ENCODE results near the gene PDZRN3.
"Not testable (repeated sequence)": the region's sequence is repeated elsewhere in the genome, so short reads cannot be mapped to it uniquely, and the experiment has no call there.

The PDZRN3 gene

GRCh38 chr3:73586628-73587027 lies 38.1 kb downstream of the PDZRN3 start:
- no peak for DNase-seq (ENCODE audit: low spot score)

GRCh38 chr3:73586190-73586589 lies 38.6 kb downstream of the PDZRN3 start:
- no peak for DNase-seq (ENCODE audit: low spot score)

DNA sequence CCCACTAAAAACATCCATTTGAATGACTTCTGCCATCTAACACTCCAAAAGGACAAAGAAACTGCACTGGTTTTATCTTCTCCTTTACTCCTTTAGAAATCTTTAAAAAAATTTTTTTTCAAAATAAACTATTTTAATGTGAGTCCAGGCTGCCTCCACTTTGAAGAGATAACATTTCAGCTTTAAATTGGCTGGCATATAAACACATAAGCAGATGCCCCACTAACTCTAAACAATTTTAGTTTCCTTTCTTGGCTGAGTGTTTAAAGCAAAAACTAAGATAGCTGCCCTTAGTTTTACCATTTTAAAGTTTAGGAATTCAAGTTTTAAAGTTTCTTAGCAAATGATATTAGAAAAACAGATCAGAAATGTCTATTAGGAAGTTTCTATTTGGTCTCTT lies 39.9 kb downstream of the PDZRN3 start:
- no peak for DNase-seq (ENCODE audit: low spot score)

DNA sequence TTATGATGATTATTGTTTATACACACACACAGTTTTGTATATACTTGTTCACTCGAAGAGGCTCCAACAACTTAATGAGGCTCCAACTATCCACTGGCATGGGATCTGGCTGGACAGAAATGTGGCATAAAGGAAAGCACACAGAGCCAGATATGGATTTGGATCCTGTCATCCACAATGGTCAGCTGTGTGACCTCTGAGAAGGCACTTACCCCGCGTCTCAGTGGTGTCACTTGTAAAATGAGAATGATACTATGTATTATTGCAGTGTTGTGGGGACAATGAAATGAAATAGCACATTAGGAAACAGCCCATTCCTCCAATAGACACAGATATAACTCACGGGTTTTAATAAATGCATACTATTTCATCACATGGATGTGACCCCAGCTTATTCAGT lies 42.2 kb downstream of the PDZRN3 start:
- no peak for DNase-seq (ENCODE audit: low spot score)

DNA sequence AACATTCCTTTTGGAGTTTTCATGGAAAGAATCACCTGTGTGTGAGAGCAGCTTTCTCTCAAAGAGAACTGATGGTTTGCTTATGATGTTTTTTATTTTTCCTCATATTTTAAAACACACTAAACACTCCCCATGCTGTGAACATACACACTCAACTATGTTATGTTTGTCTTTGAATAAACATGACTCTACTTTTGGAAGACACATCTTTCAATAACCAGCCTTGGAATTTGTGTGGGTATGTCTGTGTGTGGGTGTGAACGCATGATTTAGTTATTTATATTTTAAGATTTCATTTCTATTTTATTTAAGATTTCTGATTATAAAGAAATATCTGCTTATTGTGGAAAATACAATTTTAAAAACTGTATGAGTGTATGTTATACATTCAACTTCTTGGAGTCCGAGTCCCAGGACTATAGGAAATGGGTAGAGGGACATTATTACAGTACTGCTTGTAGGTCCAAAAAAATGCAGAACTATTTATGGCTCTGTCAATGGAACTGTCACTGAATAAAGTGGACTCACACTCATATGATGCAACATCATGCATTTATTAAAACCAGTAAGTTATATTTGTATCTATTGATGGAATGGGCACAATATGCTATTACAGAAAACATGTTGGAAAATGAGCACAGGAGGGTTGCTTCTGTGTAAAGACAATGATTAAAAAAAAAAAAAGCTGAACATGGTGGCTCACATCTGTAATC lies 43.5 kb downstream of the PDZRN3 start:
- no peak for DNase-seq (ENCODE audit: low spot score)

DNA sequence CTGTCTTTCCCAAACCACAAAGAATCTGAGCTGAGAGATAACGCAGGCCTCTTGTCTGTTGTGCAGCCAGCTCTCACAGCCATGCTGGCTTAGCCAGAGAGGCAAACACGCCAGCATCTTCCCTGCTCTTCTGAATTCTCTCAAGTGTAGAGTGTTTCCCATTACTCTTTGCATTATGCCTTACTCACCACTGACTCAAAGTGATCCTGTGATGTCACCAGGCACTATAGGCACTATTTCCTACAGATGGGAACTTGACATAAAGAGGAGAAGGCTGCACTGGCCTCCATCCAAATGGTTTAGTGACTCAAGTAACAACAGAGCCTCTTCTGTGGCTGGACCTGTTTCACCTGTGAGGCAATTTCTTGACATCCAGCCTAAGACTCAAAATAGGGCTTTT lies 44.4 kb downstream of the PDZRN3 start:
- no peak for DNase-seq (ENCODE audit: low spot score)

- no peak for DNase-seq (ENCODE audit: low spot score)
Measured at GRCh38 chr3:73577704-73578103, 47.0 kb downstream of the PDZRN3 start.

DNA sequence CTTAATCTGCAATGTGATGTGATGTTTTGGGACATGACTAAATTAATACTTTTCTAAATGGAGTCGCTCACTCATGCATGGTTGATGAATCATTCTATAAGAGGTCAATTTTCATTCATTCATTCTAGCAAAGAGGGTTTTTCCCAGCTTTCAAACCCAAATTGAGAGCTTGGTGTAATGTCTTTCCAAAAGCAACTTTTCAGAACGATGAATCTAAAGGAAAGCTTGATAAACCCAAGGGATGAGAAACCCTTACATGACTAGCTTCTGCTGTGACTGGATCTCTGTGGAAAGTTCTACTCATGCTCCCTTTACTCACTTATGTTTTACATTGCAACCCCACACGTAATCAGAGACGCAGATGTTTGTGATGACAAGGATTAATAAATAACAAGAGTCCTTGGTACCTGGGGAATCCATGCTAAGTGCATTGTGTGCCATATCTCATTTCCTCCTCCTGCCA lies 47.7 kb downstream of the PDZRN3 start:
- DNase-seq (ENCODE audit: low spot score), result no peak

- DNase-seq (ENCODE audit: low spot score), result no peak
Measured at GRCh38 chr3:73575953-73576352, 48.8 kb downstream of the PDZRN3 start.

GRCh38 chr3:73575519-73575918 lies 49.2 kb downstream of the PDZRN3 start:
- no peak for DNase-seq (ENCODE audit: low spot score)

DNA sequence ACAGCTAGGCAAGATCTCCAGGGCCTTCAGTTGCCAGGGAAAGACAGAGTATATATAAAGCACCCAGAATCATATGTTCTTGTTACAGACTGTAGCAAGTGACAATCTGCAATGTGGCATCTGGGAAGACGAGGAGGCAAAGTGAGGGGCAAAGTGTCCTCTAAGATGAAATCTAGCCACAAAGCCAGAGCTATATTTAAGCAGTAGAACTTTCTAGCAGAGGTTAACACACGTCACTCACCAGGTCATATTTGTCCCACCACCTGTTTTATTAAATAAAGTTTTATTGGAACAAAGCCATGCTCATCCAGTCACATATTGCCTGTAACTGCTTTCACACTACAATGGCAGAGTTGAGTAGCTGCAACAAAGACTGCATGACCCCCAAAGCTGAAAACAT lies 51.5 kb downstream of the PDZRN3 start:
- no peak for DNase-seq (ENCODE audit: low spot score)

GRCh38 chr3:73572368-73572767 lies 52.4 kb downstream of the PDZRN3 start:
- DNase-seq (ENCODE audit: low spot score), result no peak

DNA sequence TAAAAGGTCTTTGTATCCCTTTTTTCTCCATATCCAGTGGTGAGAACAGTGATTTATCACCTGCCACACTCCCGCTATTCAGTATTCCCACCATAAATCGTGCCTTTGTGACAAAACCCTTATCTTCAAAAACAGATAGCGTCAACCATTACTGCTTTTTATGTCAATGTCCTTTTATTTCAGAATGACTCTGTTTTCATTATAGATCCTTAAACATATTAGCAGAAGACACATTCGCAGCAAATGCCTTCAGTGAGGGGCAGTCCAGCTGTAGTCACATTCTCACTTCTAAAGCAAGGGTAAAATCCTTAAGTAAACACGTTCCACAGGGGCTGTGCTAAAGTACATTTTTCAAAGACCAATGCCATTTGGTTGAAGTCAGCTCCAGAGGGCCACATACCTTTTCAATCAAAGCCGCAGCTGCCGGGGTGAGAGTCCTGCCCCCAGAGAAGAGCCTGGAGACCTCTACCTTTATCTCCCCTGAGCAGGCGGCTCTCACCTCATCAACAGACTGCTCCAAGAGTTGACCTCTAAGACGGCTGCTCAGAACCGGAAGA lies 53.4 kb downstream of the PDZRN3 start:
- no peak for DNase-seq (ENCODE audit: low spot score)

DNA sequence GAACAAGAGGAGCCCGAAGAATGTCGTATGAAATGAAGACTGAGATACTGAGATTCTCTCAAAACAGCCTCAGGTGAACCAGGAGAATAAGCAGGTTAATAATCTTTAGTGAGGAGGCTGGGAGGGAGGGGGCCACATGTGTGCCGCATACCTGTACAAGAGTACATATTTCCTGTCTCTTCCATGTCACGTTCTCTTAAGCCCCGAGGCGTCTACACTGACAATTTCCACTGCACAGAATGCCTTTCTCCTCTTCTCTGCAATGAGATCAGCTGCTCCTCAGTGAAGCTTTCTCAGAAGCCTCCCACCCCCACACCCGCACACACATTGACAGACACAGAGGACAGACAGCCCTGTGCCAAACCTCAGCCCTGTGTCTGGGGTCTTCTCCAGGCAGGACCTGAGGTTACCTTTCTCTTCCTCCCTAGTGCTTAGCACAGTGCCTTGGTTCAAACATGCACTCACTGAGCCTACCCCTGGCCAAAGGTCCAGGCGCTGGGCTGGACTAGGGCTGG lies 55.4 kb downstream of the PDZRN3 start:
- DNase-seq (ENCODE audit: low spot score), result no peak

- no peak for DNase-seq (ENCODE audit: low spot score)
Measured at GRCh38 chr3:73568371-73568862, 56.3 kb downstream of the PDZRN3 start.

DNA sequence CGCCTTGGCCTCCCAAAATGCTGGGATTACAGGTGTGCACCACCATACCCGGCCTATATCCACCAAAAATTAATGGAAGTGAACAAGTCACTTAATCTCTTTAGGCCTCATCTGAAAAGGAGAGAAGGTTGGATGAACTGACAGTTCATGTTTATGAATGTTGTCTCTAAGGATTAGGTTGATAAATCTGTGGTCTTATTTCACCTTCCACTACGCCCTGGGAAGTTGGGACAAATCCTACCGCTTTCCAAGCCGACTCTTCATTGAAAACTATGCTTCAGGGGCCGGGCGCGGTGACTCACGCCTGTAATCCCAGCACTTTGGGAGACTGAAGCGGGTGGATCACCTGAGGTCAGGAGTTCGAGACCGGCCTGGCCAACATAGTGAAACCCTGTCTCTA lies 59.4 kb downstream of the PDZRN3 start:
- DNase-seq (ENCODE audit: low spot score), result not testable (repeated sequence)

DNA sequence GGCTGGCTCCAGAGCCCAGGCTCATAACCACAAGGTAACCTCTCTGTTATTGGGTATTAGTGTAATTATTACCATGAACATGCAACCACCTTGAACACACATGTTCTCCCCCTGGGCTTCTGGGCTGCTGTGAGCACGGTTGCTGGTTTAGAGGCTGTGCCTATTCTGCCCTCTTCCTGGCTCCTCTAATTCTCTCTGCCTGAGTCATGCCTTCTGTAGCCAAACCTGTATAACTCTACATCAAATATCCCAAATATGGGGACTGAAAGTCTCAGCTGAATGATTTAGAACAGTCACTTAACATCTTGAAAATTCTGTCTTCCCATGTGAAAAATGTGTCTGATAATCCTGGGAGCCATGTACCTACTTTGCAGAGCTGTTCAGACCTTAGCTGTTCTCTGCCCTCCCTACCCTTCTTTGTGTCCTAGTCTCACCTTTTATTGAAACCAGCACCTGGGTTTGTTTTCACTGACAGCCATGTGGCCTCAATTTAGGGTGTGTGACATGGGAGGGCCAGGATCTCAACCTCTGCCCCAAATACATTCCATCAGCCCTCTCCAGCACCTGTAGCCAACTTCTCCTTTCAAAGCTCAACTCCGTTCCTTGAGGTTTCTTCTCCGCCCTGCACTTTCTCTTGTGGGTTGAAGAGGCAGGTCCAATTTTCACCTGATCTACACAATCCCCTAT lies 60.7 kb downstream of the PDZRN3 start:
- DNase-seq (ENCODE audit: low spot score), result no peak

- no peak for DNase-seq (ENCODE audit: low spot score)
Measured at GRCh38 chr3:73561494-73561893, 63.2 kb downstream of the PDZRN3 start.

GRCh38 chr3:73559749-73560148 lies 65.0 kb downstream of the PDZRN3 start:
- no peak for DNase-seq (ENCODE audit: low spot score)

DNA sequence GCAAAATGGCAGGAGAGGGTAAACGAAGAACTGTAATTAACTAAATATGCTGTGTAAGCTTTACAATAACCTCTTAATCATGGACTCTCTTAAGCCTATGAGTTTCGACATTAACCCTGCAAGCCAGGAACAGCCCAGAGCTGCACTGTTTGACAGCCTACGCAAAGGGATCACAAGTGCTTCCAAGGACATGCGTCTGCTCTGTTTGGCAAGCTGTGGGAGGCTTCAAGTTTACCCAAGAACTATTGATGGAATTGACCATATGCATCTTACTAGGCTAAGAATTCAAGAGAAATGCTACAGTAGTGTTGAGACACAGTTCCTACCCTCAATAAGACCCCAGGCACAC lies 66.0 kb downstream of the PDZRN3 start:
- DNase-seq (ENCODE audit: low spot score), result no peak

DNA sequence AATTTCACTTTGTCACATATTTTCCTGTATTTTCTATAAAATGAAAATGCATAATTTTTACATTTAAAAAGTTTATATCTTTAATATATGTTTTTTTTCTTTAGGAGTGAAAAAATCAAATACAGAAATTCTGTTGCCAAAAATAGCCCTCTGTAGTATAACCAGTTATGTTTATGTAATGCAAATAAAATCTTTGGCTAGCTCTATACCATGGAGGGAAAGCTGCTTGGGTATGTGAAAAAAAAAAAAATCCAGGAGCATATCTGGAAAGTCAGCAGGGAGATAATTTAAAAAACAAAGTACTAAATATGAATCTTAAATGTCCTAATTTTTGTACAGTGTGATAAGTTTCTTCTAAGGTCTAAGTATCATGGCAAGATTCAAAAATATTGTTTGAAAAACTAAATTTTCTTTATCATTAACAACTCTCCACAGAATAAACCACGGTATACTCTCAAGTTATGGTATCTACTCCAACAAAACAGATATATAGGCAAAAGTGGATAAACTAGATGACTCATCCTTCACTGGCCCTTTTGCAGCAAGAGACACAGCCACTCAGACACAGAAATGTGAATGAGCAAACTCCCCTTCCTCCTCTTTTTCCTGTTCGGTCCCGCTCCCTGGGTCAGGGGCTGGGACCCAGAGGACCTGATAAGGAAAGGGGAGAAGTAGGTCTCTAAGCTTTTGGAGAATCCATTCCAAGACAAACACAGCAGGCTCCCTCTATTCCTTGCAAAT lies 66.6 kb downstream of the PDZRN3 start:
- no peak for DNase-seq (ENCODE audit: low spot score)
